ENCODE measurements around the gene RAB5IF. TPM values are rescaled to one million over a fixed set of nuclear protein-coding genes. Genes with fewer than 3 reads are reported as not detected.

RAB5IF gene
- total and polyA plus RNA-seq, 2 of the 13 experiments (the other 11 are each of a cell fraction or from before 2014, with no cell fraction given) = 261 to 305 TPM

DNA sequence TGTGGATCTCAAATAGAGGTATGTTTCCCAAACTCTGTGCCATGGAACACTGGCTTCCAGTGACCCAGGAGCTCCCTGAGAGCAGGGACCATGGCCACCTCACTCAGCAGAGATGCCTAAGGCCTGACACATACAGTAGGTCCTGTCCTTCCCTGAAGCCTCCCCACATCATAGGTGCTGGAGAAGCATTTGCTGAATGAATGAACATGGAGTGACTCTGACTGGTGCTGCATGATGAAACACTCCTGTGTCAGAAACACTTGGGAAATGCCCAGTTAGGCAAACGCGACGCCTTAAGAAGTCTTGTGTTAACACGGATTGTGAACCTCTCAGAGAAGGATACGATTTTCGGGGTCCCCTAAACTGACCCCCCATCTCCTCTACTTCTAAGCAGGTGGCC lies 26.1 kb downstream of the RAB5IF start (continued):
- TF ChIP-seq, protein P1, sequence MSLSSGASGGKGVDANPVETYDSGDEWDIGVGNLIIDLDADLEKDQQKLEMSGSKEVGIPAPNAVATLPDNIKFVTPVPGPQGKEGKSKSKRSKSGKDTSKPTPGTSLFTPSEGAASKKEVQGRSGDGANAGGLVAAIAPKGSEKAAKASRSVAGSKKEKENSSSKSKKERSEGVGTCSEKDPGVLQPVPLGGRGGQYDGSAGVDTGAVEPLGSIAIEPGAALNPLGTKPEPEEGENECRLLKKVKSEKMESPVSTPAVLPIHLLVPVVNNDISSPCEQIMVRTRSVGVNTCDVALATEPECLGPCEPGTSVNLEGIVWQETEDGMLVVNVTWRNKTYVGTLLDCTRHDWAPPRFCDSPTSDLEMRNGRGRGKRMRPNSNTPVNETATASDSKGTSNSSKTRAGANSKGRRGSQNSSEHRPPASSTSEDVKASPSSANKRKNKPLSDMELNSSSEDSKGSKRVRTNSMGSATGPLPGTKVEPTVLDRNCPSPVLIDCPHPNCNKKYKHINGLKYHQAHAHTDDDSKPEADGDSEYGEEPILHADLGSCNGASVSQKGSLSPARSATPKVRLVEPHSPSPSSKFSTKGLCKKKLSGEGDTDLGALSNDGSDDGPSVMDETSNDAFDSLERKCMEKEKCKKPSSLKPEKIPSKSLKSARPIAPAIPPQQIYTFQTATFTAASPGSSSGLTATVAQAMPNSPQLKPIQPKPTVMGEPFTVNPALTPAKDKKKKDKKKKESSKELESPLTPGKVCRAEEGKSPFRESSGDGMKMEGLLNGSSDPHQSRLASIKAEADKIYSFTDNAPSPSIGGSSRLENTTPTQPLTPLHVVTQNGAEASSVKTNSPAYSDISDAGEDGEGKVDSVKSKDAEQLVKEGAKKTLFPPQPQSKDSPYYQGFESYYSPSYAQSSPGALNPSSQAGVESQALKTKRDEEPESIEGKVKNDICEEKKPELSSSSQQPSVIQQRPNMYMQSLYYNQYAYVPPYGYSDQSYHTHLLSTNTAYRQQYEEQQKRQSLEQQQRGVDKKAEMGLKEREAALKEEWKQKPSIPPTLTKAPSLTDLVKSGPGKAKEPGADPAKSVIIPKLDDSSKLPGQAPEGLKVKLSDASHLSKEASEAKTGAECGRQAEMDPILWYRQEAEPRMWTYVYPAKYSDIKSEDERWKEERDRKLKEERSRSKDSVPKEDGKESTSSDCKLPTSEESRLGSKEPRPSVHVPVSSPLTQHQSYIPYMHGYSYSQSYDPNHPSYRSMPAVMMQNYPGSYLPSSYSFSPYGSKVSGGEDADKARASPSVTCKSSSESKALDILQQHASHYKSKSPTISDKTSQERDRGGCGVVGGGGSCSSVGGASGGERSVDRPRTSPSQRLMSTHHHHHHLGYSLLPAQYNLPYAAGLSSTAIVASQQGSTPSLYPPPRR (CRISPR knock-in tag; IDR thresholded peaks at IDR 0.05; ENCODE audit: borderline replicate concordance) = no peak
- TF ChIP-seq ZNF709 (CRISPR knock-in tag; IDR thresholded peaks at IDR 0.05) (no peak), ZSCAN20 (CRISPR knock-in tag; IDR thresholded peaks at IDR 0.05; ENCODE audit: borderline replicate concordance) (no peak), ZNF501 (CRISPR knock-in tag; IDR thresholded peaks at IDR 0.05) (no peak), ZNF232 (CRISPR knock-in tag; IDR thresholded peaks at IDR 0.05; ENCODE audit: borderline replicate concordance) (no peak), JDP2 (CRISPR knock-in tag; IDR thresholded peaks at IDR 0.05; ENCODE audit: borderline replicate concordance) (no peak), KAT2B (IDR thresholded peaks at IDR 0.05; ENCODE audit: borderline replicate concordance, low read depth, low read length) (no peak), ZNF549 (CRISPR knock-in tag; IDR thresholded peaks at IDR 0.05) (no peak), NR1H2 (CRISPR knock-in tag; IDR thresholded peaks at IDR 0.05; ENCODE audit: borderline replicate concordance, low read depth) (0 out of 2 replicates have a peak, but pooled peaks have one; percentile 36), STAG1 (CRISPR knock-in tag; IDR thresholded peaks at IDR 0.05) (no peak), SNAPC2 (CRISPR knock-in tag; IDR thresholded peaks at IDR 0.05) (no peak), GABPB1 (CRISPR knock-in tag; IDR thresholded peaks at IDR 0.05) (no peak)
- TF ChIP-seq, protein P2, sequence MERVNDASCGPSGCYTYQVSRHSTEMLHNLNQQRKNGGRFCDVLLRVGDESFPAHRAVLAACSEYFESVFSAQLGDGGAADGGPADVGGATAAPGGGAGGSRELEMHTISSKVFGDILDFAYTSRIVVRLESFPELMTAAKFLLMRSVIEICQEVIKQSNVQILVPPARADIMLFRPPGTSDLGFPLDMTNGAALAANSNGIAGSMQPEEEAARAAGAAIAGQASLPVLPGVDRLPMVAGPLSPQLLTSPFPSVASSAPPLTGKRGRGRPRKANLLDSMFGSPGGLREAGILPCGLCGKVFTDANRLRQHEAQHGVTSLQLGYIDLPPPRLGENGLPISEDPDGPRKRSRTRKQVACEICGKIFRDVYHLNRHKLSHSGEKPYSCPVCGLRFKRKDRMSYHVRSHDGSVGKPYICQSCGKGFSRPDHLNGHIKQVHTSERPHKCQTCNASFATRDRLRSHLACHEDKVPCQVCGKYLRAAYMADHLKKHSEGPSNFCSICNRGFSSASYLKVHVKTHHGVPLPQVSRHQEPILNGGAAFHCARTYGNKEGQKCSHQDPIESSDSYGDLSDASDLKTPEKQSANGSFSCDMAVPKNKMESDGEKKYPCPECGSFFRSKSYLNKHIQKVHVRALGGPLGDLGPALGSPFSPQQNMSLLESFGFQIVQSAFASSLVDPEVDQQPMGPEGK (CRISPR knock-in tag; IDR thresholded peaks at IDR 0.05) = no peak
- TF ChIP-seq, protein P3, sequence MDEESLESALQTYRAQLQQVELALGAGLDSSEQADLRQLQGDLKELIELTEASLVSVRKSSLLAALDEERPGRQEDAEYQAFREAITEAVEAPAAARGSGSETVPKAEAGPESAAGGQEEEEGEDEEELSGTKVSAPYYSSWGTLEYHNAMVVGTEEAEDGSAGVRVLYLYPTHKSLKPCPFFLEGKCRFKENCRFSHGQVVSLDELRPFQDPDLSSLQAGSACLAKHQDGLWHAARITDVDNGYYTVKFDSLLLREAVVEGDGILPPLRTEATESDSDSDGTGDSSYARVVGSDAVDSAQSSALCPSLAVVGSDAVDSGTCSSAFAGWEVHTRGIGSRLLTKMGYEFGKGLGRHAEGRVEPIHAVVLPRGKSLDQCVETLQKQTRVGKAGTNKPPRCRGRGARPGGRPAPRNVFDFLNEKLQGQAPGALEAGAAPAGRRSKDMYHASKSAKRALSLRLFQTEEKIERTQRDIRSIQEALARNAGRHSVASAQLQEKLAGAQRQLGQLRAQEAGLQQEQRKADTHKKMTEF (CRISPR knock-in tag; IDR thresholded peaks at IDR 0.05) = no peak
- TF ChIP-seq, protein P4, sequence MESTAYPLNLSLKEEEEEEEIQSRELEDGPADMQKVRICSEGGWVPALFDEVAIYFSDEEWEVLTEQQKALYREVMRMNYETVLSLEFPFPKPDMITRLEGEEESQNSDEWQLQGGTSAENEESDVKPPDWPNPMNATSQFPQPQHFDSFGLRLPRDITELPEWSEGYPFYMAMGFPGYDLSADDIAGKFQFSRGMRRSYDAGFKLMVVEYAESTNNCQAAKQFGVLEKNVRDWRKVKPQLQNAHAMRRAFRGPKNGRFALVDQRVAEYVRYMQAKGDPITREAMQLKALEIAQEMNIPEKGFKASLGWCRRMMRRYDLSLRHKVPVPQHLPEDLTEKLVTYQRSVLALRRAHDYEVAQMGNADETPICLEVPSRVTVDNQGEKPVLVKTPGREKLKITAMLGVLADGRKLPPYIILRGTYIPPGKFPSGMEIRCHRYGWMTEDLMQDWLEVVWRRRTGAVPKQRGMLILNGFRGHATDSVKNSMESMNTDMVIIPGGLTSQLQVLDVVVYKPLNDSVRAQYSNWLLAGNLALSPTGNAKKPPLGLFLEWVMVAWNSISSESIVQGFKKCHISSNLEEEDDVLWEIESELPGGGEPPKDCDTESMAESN (CRISPR knock-in tag; conservative IDR thresholded peaks at IDR 0.05) = no peak

All from HepG2 (cell line).